Heart left ventricle (tissue), 16 donors: ENCODE measurements around the gene MANBA. TPM values are rescaled to one million over a fixed set of nuclear protein-coding genes. Genes with fewer than 3 reads are reported as not detected.

Source experiments
- ATAC-seq, 4 donors: fragments of 200-7000 bp; cut with Tn5 transposase; one replicate each; pipeline ENCODE4 v1.9.1; 2020 to 2022; ENCODE audit warnings: moderate library complexity in 4 of 4, mild to moderate bottlenecking in 3 of 4, moderate number of reproducible peaks in 1 of 4
- DNase-seq, 5 donors: peaks; one replicate each; pipeline ENCODE4 v3.0.0-alpha.2; 2020
- H3K27ac ChIP-seq, 12 donors: fragments of 200-600 bp; sonication (generic) in 4 of 12; one replicate each; pipeline versions ENCODE4 v1.5.0 to v1.8.0; 2016 to 2022; ENCODE audit warnings: mild to moderate bottlenecking in 2 of 12
- H3K27me3 ChIP-seq, 9 donors: fragments of 200-600 bp; sonication (generic) in 2 of 9; one replicate each; pipeline versions ENCODE4 v1.5.1 to v1.8.0; 2016 to 2022; ENCODE audit warnings: mild to moderate bottlenecking in 3 of 9
- H3K36me3 ChIP-seq, 9 donors: fragments of 200-600 bp; sonication (generic) in 2 of 9; one replicate each; pipeline versions ENCODE4 v1.5.0 to v1.8.0; 2018 to 2022; ENCODE audit warnings: mild to moderate bottlenecking in 2 of 9
- H3K4me1 ChIP-seq, 12 donors: fragments of 200-600 bp; sonication (generic) in 4 of 12; one replicate each; pipeline versions ENCODE4 v1.5.0 to v1.8.0; 2016 to 2022; ENCODE audit warnings: mild to moderate bottlenecking in 3 of 12
- H3K4me3 ChIP-seq, 12 donors: fragments of 200-600 bp; sonication (generic) in 4 of 12; one replicate each; pipeline versions ENCODE4 v1.5.0 to v1.8.0; 2017 to 2022; ENCODE audit warnings: mild to moderate bottlenecking in 9 of 12, moderate library complexity in 4 of 12
- H3K9me3 ChIP-seq, 12 donors: fragments of 200-600 bp; sonication (generic) in 4 of 12; one replicate each; pipeline versions ENCODE4 v1.5.0 to v1.8.0; 2016 to 2022; ENCODE audit warnings: mild to moderate bottlenecking in 1 of 12
- CTCF ChIP-seq, 12 donors: fragments of 200-600 bp; sonication (generic) in 4 of 12; IDR thresholded peaks; one replicate each; pipeline versions ENCODE4 v1.5.0 to v1.8.0; 2018 to 2022; ENCODE audit warnings: antibody characterized with exemption in 12 of 12, mild to moderate bottlenecking in 5 of 12
- POLR2A ChIP-seq, 2 donors: fragments of 450-650 bp; IDR thresholded peaks; one replicate each; pipeline ENCODE4 v1.6.1; 2017; ENCODE audit warnings: antibody characterized with exemption in 2 of 2, mild to moderate bottlenecking in 2 of 2, moderate library complexity in 2 of 2
- WGBS, 4 donors: extraction: QIAGEN DNeasy Blood & Tissue Kit in 2 of 4; methylation state at CpG; one replicate each; pipeline versions ENCODE4 v1.1.5 to v1.1.7; 2013 to 2018; 5-methylcytosine and 5-hydroxymethylcytosine counted together
- intact Hi-C, 10 donors: fragments of 100-400 bp; cut with DNase I; formaldehyde crosslinking; loops; one replicate each; pipeline versions ENCODE4 v1.11.1 to v1.14.2; 2022
- polyA plus RNA-seq, 2 donors: library from polyadenylated mRNA; stranded (reverse); fragments of 200-250 nt; gene quantifications; one replicate each; pipeline ENCODE4 v1.2.3, GENCODE V29; 2013
- total RNA-seq, 9 donors: library from RNA; depleted of rRNA in 2 of 9; stranded (reverse); fragments of >200 nt in 2 of 9; fragmentation: NEBNext Ultra II Directional in 3 of 9; extraction: Animal tissue kit (Norgen Biotek cat#: 25700) in 3 of 9; gene quantifications; one replicate each; pipeline versions ENCODE4 v1.1.0 to v1.2.4, GENCODE V29; 2016 to 2023
- donor health status: ischemic (EF 13 %, LVEDD 7.1; RV severe dilation, severe dysfunction).
- donor health status: healthy with polysubstance abuse.
- donor health status: DM: no; HTN: yes; CAD: no.
- donor health status: DM: no; HTN: no; CAD: no.
- donor health status: ischemic (EF 25% LVEDD 6.9; RV normal size, moderate dysfunction).
- donor health status: ischemic (EF 25% LVEDD 5.7; RV mildly dilated, moderate dysfunction).
- donor health status: healthy.
- donor health status: DM: yes; HTN: yes; CAD: no.
- donor health status: ischemic (EF 35%, LVEDD 5.7; RV mildly dilated, moderate dysfunction).
- donor health status: nonischemic (EF 11% LVEDD 7.7; RV severe dilation, severe dysfunction).
- donor health status: DM: yes; HTN: yes; CAD: no.
- donor health status: PGD.
- donor health status: ischemic (EF 29% LVEDD 5.4; RV normal size, mild dysfunction).
- donor health status: nonischemic (EF 23%, LVEDD 6.1; RV moderate dilation, normal function).

MANBA gene
- total and polyA plus RNA-seq, 11 donors: 6.2 to 44.0 (median 34.2) TPM

DNA sequence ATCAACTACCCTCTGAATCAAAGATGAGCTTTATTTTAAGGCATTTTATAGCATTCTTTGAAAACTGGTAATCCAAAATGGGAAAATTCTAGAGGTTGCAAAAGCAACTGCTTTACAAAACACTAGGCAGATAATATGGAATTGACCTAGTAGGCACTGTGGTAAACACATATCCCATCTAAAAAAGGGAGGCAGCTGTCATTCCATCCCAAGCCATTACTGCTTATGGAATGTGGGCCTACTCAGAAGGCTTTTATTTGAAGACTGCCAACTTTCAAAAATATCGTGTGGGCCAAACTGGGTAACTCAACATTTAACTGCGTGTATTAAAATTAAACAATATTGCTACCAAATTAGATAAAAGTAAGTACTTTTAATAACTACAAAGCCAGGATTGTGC lies 47.2 kb upstream of the MANBA start:
- no peaks in the 10 kb centered on the region for H3K9me3 ChIP-seq
- 41 to 64% (median 59%) methylated on average over 2 of the region's 2 CpGs for WGBS, 4 donors
- DNase-seq (no peak), ATAC-seq (no peak)
- H3K27ac ChIP-seq: peak overlapping the region in 3 of 12 donors; percentile 6 to 25 (median 17)
- TF ChIP-seq CTCF (IDR thresholded peaks at IDR 0.05) (no peak), POLR2A (IDR thresholded peaks at IDR 0.05) (no peak)
- no peaks in the 10 kb centered on the region for H3K27me3 ChIP-seq
- H3K4me3 ChIP-seq: no peak overlapping the region
- H3K4me1 ChIP-seq: peaks cover 10 to 75% (median 58%) of the 10 kb centered on the region in 12 donors
- peaks cover 0 to 95% (median 68%) of the 10 kb centered on the region in 9 donors for H3K36me3 ChIP-seq
- intact Hi-C loops: loop anchor here in 2 of 10 donors (5.0 kb wide), 2 partner anchors 46 to 306 kb away; partner anchors contain the start of genes MANBA (in 1 of the 2) and NFKB1 (in 1 of the 2)

- no peak for DNase-seq
- WGBS, 4 donors: 43 to 80% (median 67%) methylated on average over 1 of the region's 1 CpG
- intact Hi-C loops: loop anchor here in 2 of 10 donors (5.0 kb wide), 2 partner anchors 45 to 305 kb away; partner anchors contain the start of genes MANBA (in 1 of the 2) and NFKB1 (in 1 of the 2)
- no peak for TF ChIP-seq CTCF (IDR thresholded peaks at IDR 0.05)
- TF ChIP-seq POLR2A (IDR thresholded peaks at IDR 0.05): no peak
- Histone ChIP-seq H3K27me3 (no peaks in the 10 kb centered on the region), H3K27ac (peak overlapping the region in 1 of 12 donors; percentile 6), H3K4me1 (peaks cover 10 to 70% (median 53%) of the 10 kb centered on the region in 12 donors), H3K4me3 (no peak overlapping the region), H3K9me3 (no peaks in the 10 kb centered on the region), H3K36me3 (peaks cover 0 to 95% (median 74%) of the 10 kb centered on the region in 9 donors)
- no peak for ATAC-seq
Measured at GRCh38 chr4:102807345-102807744, 46.6 kb upstream of the MANBA start.

- DNase-seq (no peak), ATAC-seq (peak in 1 of 4 donors; percentile 20)
- H3K36me3 ChIP-seq: peaks cover 0 to 100% (median 98%) of the 10 kb centered on the region in 9 donors
- 82 to 91% (median 84%) methylated on average over 2 of the region's 2 CpGs for WGBS, 4 donors
- no peak overlapping the region for H3K27ac ChIP-seq
- H3K9me3 ChIP-seq: no peaks in the 10 kb centered on the region
- no peaks in the 10 kb centered on the region for H3K27me3 ChIP-seq
- H3K4me1 ChIP-seq: peaks cover 0 to 9% (median 0%) of the 10 kb centered on the region in 12 donors
- TF ChIP-seq CTCF (IDR thresholded peaks at IDR 0.05) (no peak), POLR2A (IDR thresholded peaks at IDR 0.05) (no peak)
- intact Hi-C loops: no loop called here
- no peak overlapping the region for H3K4me3 ChIP-seq
Measured at GRCh38 chr4:102799816-102800215, 39.0 kb upstream of the MANBA start.

- H3K36me3 ChIP-seq: peaks cover 0 to 89% (median 74%) of the 10 kb centered on the region in 9 donors
- TF ChIP-seq CTCF (IDR thresholded peaks at IDR 0.05): no peak
- TF ChIP-seq POLR2A (IDR thresholded peaks at IDR 0.05): no peak
- ATAC-seq (no peak), DNase-seq (no peak)
- no peak overlapping the region for H3K27ac ChIP-seq
- H3K4me1 ChIP-seq: peaks cover 0 to 3% (median 0%) of the 10 kb centered on the region in 12 donors
- intact Hi-C loops: no loop called here
- 91 to 99% (median 96%) methylated on average over 2 of the region's 2 CpGs for WGBS, 4 donors
- no peaks in the 10 kb centered on the region for H3K9me3 ChIP-seq
- H3K27me3 ChIP-seq: no peaks in the 10 kb centered on the region
- no peak overlapping the region for H3K4me3 ChIP-seq
Measured at GRCh38 chr4:102794999-102795398, 34.2 kb upstream of the MANBA start.
